NCI-H2081 treated with DMSO at 0.1 percent for 48 hours (cell line): ENCODE results near the gene MMEL1.
"Not testable (repeated sequence)": the region's sequence is repeated elsewhere in the genome, so short reads cannot be mapped to it uniquely, and the experiment has no call there.

ENCODE experiments used
- DNase-seq: peaks from one replicate; lab custom pipeline; 2025; lab: John Stamatoyannopoulos, UW

Gene MMEL1

GRCh38 chr1:2628191-2628932, 4.5 kb downstream of the MMEL1 start:
- no peak for DNase-seq

DNA sequence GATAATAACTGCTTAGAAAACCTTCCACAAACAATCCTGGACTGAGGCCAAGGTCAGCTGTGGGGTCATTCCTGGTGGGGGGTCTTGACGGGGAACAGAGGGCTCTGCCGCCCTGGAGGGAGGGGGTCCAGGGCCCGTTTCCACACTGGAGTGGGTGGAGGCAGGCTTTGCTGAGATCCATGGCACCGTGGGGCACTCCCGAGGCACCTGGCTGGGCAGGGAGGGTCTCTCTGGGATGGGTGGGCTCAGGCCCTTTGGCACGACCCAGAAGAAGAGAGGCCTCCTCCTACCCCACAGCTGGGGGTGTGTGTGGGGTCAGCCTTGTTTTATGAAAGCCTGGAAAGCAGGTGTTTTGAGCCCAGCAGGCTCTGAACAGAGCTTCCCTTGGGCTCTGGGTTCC, 5.1 kb downstream of the MMEL1 start:
- DNase-seq: no peak

- not testable (repeated sequence) for DNase-seq
These were observed 7.1 kb downstream of the MMEL1 start for GRCh38 chr1:2625748-2626147.

DNA sequence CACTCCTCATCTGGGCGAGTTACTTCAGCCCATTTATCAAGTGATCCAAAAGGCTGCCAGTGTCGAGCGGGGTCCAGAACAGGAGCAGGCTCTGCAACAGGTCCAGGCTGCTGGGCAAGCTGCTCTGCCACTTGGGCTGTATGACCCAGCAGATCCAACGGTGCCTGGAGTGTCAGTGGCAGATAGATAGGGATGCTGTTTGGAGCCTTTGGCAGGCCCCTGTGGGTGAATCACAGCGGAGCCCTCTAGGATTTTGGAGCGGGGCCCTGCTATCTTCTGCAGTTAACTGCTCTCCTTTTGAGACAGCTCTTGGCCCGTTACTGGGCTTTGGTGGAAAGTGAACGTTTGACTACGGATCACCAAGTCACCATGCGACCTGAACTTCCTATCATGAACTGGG, 7.5 kb downstream of the MMEL1 start:
- no peak for DNase-seq

DNA sequence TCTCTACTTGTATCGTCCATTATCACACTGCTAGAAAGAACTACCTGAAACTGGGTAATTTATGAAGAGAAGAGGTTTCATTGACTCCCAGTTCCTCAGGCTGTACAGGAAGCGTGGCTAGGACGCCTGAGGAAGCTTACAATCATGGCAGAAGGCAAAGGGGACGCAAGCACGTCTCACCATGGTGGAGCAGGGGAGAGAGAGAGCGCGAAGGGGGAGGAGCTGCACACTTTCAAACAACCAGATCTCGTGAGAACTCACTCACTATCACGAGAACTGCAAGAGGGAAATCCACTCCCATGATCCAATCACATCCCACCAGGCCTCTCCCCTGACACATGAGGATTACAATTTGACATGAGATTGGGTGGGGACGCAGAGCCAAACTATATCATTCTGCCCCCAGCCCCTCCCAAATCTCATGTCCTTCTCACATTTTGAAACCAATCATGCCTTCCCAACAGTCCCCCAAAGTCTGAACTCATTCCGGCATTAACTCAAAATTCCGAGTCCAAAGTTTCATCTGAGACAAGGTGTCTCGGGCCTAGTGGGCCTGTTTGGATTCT, 8.0 kb downstream of the MMEL1 start:
- DNase-seq: no peak

- no peak for DNase-seq
These were observed 9.1 kb downstream of the MMEL1 start for GRCh38 chr1:2623571-2624337.

DNA sequence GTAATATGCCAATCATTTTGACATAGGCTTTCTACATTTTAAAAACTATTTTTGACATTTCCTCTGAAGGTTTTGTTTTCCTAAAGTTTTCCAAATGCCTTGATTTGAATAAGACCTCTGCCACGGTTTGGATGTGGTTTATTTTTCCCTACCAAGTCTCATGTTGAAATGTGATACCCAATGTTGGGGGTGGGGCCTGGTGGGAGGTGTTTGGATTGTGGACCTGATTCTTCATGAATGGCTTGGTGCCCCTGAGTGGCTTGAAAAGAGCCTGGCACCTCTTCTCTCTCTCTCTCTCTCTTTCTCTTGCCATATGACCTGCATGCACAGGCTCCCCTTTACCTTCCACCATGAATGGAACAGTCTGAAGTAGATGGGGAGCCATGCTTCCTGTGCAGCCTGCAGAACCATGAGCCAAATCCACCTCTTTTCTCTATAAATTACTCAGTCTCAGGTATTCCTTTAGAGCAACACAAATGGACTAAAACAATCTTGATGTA, 14.8 kb downstream of the MMEL1 start:
- DNase-seq: no peak

GRCh38 chr1:2614145-2614544, 18.7 kb downstream of the MMEL1 start:
- no peak for DNase-seq

DNA sequence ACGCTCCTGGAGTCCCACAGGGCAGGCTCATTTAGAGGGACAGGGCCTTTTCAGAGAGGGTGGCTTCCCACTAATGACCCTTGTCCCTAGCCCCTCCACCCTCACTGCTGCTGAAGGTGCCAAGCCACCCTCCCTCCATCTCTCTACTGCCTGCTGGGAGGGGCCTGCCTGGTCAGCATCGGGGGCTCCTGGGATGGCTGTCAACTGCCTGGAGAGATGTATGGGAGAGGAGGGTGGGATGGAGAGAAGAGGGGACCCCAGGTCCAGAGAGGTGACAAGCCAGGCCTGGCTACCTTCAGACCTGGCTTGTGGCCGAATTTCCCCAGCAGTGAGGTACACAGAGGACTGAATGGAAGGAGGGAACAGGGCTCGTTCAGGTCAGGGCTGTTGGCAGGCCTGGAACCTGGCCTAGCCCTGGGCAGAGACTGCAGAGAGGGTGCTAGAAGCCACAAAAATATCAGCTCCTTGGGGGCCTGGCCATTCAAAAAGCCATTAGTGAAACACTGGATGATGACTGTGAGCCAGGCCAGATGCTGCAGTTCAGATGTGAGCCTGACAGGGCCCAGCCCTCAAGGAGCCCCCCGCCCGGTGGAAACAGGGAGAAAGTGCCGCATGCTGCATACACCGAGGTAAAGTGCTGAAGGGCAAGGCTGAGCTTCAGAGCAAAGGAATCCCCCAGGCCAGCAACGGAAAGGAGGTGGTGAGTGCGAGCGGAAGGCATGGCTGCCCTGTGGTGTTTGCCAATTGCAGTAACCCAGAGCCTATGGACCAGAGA, 20.0 kb downstream of the MMEL1 start:
- no peak for DNase-seq

DNA sequence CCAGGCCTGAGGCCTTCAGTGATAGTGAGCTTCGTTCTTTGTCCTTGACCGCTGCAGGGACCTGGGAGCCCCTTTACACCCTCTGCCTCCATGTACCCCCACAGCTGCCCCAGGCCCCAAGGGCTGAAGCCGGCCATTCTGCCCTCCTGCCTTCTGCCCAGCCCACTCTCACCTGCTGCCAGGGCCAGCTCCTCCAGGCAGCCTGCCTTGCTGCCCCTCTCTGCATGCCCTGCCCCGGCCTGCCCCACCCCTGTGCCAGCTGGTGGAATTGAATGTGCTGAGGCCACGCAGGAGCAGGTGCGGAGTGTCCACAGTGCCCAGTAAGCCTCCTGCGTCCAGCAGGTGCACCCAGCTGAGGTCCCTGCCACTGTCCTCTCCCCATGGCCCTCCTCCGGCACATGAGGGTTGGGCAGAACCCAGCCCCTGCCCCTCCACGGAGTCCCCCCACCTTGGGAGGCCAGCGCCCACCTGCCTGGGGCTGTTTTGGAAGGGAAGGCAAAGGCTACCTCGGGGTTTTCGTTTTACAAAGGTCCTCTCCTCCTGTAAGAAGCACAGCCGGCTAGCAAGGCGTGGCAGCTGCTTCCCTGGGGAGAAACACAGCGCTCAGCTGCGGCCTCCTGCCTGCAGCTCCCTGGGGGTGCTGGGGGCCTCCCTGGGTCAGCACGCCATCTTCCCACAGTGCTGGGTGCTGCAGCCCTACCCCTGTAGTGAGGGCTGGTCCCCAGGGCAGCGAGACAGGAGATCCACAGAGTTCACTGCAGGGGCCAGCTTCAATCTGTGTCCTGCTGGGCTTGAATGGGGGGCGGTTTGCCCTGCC, 21.0 kb downstream of the MMEL1 start:
- DNase-seq: no peak

DNA sequence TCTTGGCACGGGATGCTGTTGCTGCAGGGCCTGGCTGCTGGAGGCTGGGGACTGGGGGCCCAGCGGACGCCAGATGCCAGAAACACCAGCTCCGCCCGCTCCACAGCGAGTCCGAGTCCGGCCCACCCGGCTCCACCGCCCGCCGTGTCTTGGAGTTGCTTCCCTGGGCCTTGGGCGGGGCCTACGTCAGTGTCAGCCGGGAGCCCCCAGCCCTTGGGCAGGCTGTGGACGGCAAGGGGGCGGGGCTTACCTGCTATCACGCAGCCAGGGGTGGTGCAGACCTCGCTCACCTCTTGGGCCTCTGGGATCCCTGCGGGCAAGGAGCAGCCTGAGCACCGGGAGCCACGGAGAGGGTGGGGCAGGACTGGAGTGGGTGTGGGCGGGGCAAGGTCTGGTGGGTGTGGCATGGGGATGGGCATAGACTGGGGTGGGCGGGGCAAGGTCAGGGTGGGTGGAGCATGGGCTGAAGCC, 21.8 kb downstream of the MMEL1 start:
- DNase-seq: no peak

DNA sequence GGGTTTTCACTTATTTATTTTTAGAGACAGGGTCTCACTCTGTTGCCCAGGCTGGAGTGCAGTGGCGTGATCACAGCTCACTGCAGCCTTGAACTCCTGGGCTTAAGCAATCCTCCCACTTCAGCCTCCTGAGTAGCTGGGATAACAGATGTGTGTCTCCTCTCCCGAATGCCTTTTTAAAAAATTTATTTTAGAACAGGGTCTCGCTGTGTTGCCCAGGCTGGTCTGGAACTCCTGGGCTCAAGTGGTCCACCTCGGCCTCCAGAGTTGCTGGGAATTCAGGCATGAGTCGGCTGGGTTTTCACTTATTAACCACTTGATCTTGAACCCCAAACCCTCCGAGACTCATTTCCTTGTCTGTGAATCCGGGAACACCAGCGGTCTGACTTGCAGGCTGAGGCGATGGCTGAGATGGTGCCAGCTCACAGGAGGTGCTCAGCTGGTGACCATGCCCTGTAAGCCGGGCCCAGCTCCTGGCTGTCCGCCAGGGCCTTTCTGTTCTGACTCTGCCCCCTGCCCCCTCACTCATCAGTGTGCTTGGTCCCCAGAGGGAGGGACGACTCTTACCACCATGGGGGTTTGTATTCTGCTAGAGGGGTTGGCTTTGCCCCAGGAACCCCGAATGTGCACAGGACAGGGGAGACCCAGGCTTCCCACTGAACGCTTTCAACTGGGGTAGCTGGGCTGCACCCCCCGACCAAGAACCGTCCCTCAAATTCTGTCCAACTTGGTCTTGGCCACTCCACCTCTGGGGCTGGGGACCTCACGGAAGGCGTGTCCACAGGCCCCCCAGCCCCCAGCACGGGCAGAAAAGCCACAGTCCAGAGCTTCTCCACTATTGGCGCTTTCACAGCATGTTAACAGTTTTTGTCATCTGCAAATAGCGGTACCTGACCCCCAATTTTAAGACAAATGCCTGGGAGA, 22.5 kb downstream of the MMEL1 start:
- no peak for DNase-seq

DNA sequence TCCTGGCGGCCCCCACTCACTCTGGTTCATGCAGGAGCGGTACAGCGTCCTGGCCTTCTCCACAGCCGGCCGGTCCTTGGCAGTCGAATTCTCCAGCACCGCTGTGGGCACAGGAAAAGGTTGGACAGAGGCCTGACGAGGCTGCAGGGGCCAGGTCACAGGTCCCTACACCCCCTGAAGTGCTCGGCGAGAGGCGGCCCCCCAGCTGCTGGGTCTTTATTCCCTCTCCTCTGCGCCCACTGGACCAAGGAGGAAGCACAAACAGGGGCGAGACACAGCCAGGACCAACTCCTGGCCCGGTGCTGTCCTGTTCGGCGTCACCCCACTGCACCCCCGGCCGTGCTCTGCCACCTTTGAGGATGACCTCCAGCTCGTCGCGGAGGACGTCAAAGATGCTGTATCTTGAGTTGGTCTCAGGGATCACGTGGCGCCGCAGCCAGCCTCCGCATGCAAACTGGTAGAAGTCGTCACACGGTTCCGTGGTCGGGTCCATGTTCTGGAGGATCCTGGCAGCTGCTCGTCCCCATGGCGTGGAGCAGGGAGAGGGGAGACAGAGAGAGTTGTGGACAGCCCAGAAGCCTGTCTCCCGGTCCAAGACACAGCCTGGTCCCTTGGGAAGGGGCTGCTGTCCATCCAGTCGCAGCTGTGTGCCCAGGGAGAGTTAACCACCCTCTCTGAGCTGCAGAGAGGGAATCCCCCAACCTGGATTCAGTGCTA, 23.3 kb downstream of the MMEL1 start:
- DNase-seq: no peak

DNA sequence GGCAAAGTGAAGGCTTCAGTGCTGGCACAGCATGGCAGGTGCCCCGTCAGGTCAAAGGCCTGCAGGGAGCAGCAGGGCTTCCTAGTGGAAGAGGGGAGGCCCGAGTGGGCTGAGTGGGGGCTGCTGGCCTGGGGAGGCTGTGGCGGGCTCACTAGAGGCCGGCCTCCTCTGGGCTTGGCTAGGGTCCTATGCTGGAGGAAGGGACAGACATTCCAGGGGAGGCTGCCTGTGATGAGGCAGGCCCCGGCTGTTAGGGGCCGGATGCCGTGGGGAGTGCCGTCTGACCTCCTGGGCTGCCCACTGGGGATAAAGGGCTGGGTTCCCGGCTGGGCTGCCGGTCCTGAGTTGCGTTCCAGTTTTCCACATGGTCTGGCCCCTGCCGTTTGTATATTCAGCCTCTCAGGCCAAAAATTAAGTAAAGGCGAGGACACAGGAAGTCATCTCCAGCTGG, 25.1 kb downstream of the MMEL1 start:
- DNase-seq: no peak

- DNase-seq: no peak
These were observed 25.8 kb downstream of the MMEL1 start for GRCh38 chr1:2606881-2607621.

GRCh38 chr1:2606396-2606880, 26.4 kb downstream of the MMEL1 start:
- DNase-seq: no peak

GRCh38 chr1:2605509-2606395, 27.1 kb downstream of the MMEL1 start:
- DNase-seq: no peak
